HUDEP-2 (cell line): Measurements from ENCODE around the gene BRCA2.
"Not testable (repeated sequence)": the region's sequence is repeated elsewhere in the genome, so short reads cannot be mapped to it uniquely, and the experiment has no call there.

Source experiments
- DNase-seq, 76 experiments: peaks; one replicate each; lab custom pipeline; 2025; ENCODE audit not compliant: unreplicated experiment in 76 of 76; lab: John Stamatoyannopoulos, UW

The BRCA2 gene

GRCh38 chr13:32309312-32310133 lies 5.8 kb upstream of the BRCA2 start:
- no peak for DNase-seq

GRCh38 chr13:32310134-32310706 lies 5.1 kb upstream of the BRCA2 start:
- DNase-seq: peak in 23 of 76 experiments; percentile 1 to 59 (median 32)

GRCh38 chr13:32311188-32311897 lies 4.0 kb upstream of the BRCA2 start:
- no peak for DNase-seq

- DNase-seq: peak in 17 of 76 experiments; percentile 1 to 52 (median 25)
These were observed 754 bp upstream of the BRCA2 start for GRCh38 chr13:32314271-32315237.

- DNase-seq: peak in 3 of 76 experiments; percentile 28 to 44 (median 36)
These were observed 676 bp downstream of the BRCA2 start for GRCh38 chr13:32316028-32316339.

GRCh38 chr13:32316501-32316900 lies 1.2 kb downstream of the BRCA2 start:
- peak in 1 of 76 experiments; percentile 16 for DNase-seq

- no peak for DNase-seq
These were observed 2.6 kb downstream of the BRCA2 start for GRCh38 chr13:32317716-32318465.

- no peak for DNase-seq
These were observed 5.2 kb downstream of the BRCA2 start for GRCh38 chr13:32320528-32320927.

- peak in 5 of 76 experiments; percentile 6 to 34 (median 10) for DNase-seq
These were observed 8.6 kb downstream of the BRCA2 start for GRCh38 chr13:32323912-32324311.

- DNase-seq: no peak
These were observed 15.1 kb downstream of the BRCA2 start for GRCh38 chr13:32330441-32330840.

- DNase-seq: no peak
These were observed 19.4 kb downstream of the BRCA2 start for GRCh38 chr13:32334671-32335070.

GRCh38 chr13:32340914-32341313 lies 25.6 kb downstream of the BRCA2 start:
- no peak for DNase-seq

GRCh38 chr13:32347651-32348050 lies 32.3 kb downstream of the BRCA2 start:
- DNase-seq: no peak

- not testable (repeated sequence) for DNase-seq
These were observed 35.6 kb downstream of the BRCA2 start for GRCh38 chr13:32350839-32351441.

- no peak for DNase-seq
These were observed 38.7 kb downstream of the BRCA2 start for GRCh38 chr13:32354040-32354439.

- DNase-seq: not testable (repeated sequence)
These were observed 40.6 kb downstream of the BRCA2 start for GRCh38 chr13:32355935-32356334.

- DNase-seq: no peak
These were observed 47.3 kb downstream of the BRCA2 start for GRCh38 chr13:32362574-32362973.

- no peak for DNase-seq
These were observed 55.5 kb downstream of the BRCA2 start for GRCh38 chr13:32370805-32371204.

GRCh38 chr13:32376642-32377415 lies 61.5 kb downstream of the BRCA2 start:
- DNase-seq: no peak
